Stomach (tissue), 9 donors: Measurements from ENCODE around the gene PPP1R3E. TPM values are rescaled to one million over a fixed set of nuclear protein-coding genes. Genes with fewer than 3 reads are reported as not detected.
"Not testable (repeated sequence)": the region's sequence is repeated elsewhere in the genome, so short reads cannot be mapped to it uniquely, and the experiment has no call there.

ENCODE experiments used
- DNase-seq, 2 donors: peaks; one replicate each; pipeline versions ENCODE4 v3.0.0 to v3.0.0-alpha.2; 2013 to 2019
- H3K27ac ChIP-seq, 5 donors: fragments of 200-600 bp in 4 of 5; sonication (generic) in 4 of 5; one replicate each; pipeline ENCODE4 v1.5.1; 2013 to 2019; ENCODE audit warnings: mild to moderate bottlenecking in 1 of 5, moderate library complexity in 1 of 5
- H3K27me3 ChIP-seq, 3 donors: fragments of 200-600 bp; sonication (generic); one replicate each; pipeline ENCODE4 v1.5.1; 2017 to 2019; ENCODE audit warnings: mixed run types in 1 of 3
- H3K36me3 ChIP-seq, 4 donors: fragments of 200-600 bp; sonication (generic); 1 replicate in 3 of 4; 2 replicates in 1 of 4; pipeline ENCODE4 v1.5.1; 2016 to 2019
- H3K4me1 ChIP-seq, 4 donors: fragments of 200-600 bp; sonication (generic); one replicate each; pipeline ENCODE4 v1.5.1; 2016 to 2019
- H3K4me3 ChIP-seq, 4 donors: fragments of 200-600 bp; sonication (generic) in 3 of 4; one replicate each; pipeline ENCODE4 v1.5.1; 2016 to 2019; ENCODE audit warnings: mild to moderate bottlenecking in 1 of 4
- H3K9me3 ChIP-seq, 4 donors: fragments of 200-600 bp; sonication (generic); one replicate each; pipeline ENCODE4 v1.5.1; 2016 to 2019
- CTCF ChIP-seq, 7 experiments: fragments of 450-650 bp in 4 of 7; fragments of 200-600 bp in 3 of 7; sonication (generic) in 3 of 7; IDR thresholded peaks; one replicate each; pipeline ENCODE4 v1.5.1; 2016 to 2019; ENCODE audit warnings: antibody characterized with exemption in 7 of 7, control low read depth in 2 of 7, mild to moderate bottlenecking in 1 of 7
- EP300 ChIP-seq: sonication (generic); formaldehyde crosslinking; IDR thresholded peaks from one replicate; pipeline ENCODE4 v1.6.1; 2017; ENCODE audit warnings: antibody characterized with exemption
- POLR2A ChIP-seq, 4 donors: fragments of 450-650 bp; IDR thresholded peaks; one replicate each; pipeline ENCODE4 v1.6.1; 2016; ENCODE audit warnings: antibody characterized with exemption in 4 of 4, control low read depth in 2 of 4, mild to moderate bottlenecking in 1 of 4, moderate library complexity in 1 of 4
- POLR2AphosphoS5 ChIP-seq, 3 donors: sonication (generic); formaldehyde crosslinking; IDR thresholded peaks; one replicate each; pipeline ENCODE4 v1.6.1; 2016; ENCODE audit warnings: antibody characterized with exemption in 3 of 3
- WGBS, 5 donors: extraction: QIAGEN DNeasy Blood & Tissue Kit in 3 of 5; methylation state at CpG; one replicate each; pipeline versions ENCODE4 v1.1.5 to v1.1.7; 2013 to 2018; 5-methylcytosine and 5-hydroxymethylcytosine counted together
- intact Hi-C: fragments of 100-400 bp; cut with DNase I; formaldehyde crosslinking; loops from one replicate; pipeline ENCODE4 v1.15.1; 2023; ENCODE audit warnings: low total_unique reads
- polyA plus RNA-seq, 3 donors: library from polyadenylated mRNA; stranded (reverse); fragments of 200-250 nt; gene quantifications; one replicate each; pipeline ENCODE4 v1.2.3, GENCODE V29; 2013
- total RNA-seq, 5 donors: library from RNA; depleted of rRNA; stranded (reverse); fragments of >200 nt; gene quantifications; one replicate each; pipeline versions ENCODE4 v1.1.0 to v1.2.3, GENCODE V29; 2014 to 2016
- donor health status: healthy with polysubstance abuse.
- donor health status: Bipolar disorder and iron deficiency.
- donor health status: healthy.

The PPP1R3E gene
- total and polyA plus RNA-seq, 8 donors, result 1.7 to 17.6 (median 11.5) TPM

GRCh38 chr14:23286020-23286901 lies 16.4 kb downstream of the PPP1R3E start, which contains the start of gene HOMEZ:
Gene HOMEZ (minus strand): TSS chr14:23286132. CDS start chr14:23285952, 180 bp downstream.
- Histone ChIP-seq H3K36me3 (peaks cover 0 to 6% (median 0%) of the 10 kb centered on the region in 4 donors), H3K9me3 (no peaks in the 10 kb centered on the region), H3K27me3 (no peaks in the 10 kb centered on the region), H3K4me3 (peak within 1 kb of the TSS; percentile 64 to 92 (median 74)), H3K4me1 (peaks cover 11 to 35% (median 29%) of the 10 kb centered on the region in 4 donors), H3K27ac (peak within 1 kb of the TSS; percentile 87 to 97 (median 96))
- TF ChIP-seq CTCF (IDR thresholded peaks at IDR 0.05) (peak in 4 of 7 experiments; percentile 10 to 32 (median 19)), POLR2AphosphoS5 (IDR thresholded peaks at IDR 0.05) (peak; percentile 32 to 83 (median 68)), EP300 (no peak), POLR2A (IDR thresholded peaks at IDR 0.05) (peak in 2 of 4 donors; percentile 11 to 72)
- peak; percentile 99 to 100 for DNase-seq
- intact Hi-C loops, result no loop called here
- 1 to 2% (median 1%) methylated on average over 28 to 53 of the region's 53 CpGs for WGBS, 5 donors

GRCh38 chr14:23285530-23286019 lies 17.1 kb downstream of the PPP1R3E start:
- H3K4me3 ChIP-seq, result peak overlapping the region; percentile 64 to 92 (median 74)
- peak overlapping the region; percentile 87 to 97 (median 93) for H3K27ac ChIP-seq
- H3K36me3 ChIP-seq, result peaks cover 0 to 6% (median 0%) of the 10 kb centered on the region in 4 donors
- no peak for TF ChIP-seq POLR2AphosphoS5 (IDR thresholded peaks at IDR 0.05)
- no peak for TF ChIP-seq EP300
- TF ChIP-seq POLR2A (IDR thresholded peaks at IDR 0.05), result no peak
- TF ChIP-seq CTCF (IDR thresholded peaks at IDR 0.05), result no peak
- no peaks in the 10 kb centered on the region for H3K27me3 ChIP-seq
- no peaks in the 10 kb centered on the region for H3K9me3 ChIP-seq
- WGBS, 5 donors, result 0 to 1% (median 1%) methylated on average over 15 to 22 of the region's 22 CpGs
- H3K4me1 ChIP-seq, result peaks cover 11 to 35% (median 29%) of the 10 kb centered on the region in 4 donors
- DNase-seq, result no peak
- intact Hi-C loops, result no loop called here

- Histone ChIP-seq H3K36me3 (peaks cover 0 to 6% (median 0%) of the 10 kb centered on the region in 4 donors), H3K9me3 (no peaks in the 10 kb centered on the region), H3K4me1 (peaks cover 11 to 39% (median 30%) of the 10 kb centered on the region in 4 donors), H3K4me3 (peak overlapping the region; percentile 64 to 92 (median 74)), H3K27ac (peak overlapping the region; percentile 87 to 97 (median 93)), H3K27me3 (no peaks in the 10 kb centered on the region)
- peak in 1 of 2 donors; percentile 59 for DNase-seq
- intact Hi-C loops, result no loop called here
- WGBS, 5 donors, result 23 to 26% (median 24%) methylated on average over 9 of the region's 9 CpGs
- no peak for TF ChIP-seq CTCF (IDR thresholded peaks at IDR 0.05)
These were observed 17.8 kb downstream of the PPP1R3E start for GRCh38 chr14:23284654-23285529.

GRCh38 chr14:23281247-23281646 lies 21.4 kb downstream of the PPP1R3E start:
- 94 to 97% (median 95%) methylated on average over 6 of the region's 6 CpGs for whole genome bisulfite sequencing, 5 donors

GRCh38 chr14:23277928-23278327 lies 24.7 kb downstream of the PPP1R3E start:
- 88 to 98% (median 95%) methylated on average over 6 of the region's 6 CpGs for WGBS, 5 donors
- intact Hi-C loops, H3K27ac ChIP-seq, H3K27me3 ChIP-seq, DNase-seq, H3K4me3 ChIP-seq, H3K9me3 ChIP-seq: not testable (repeated sequence)
- Histone ChIP-seq H3K36me3 (peaks cover 3 to 22% (median 20%) of the 10 kb centered on the region in 4 donors), H3K4me1 (peaks cover 0 to 12% (median 2%) of the 10 kb centered on the region in 4 donors)

More at GRCh38 chr14:23281247-23281646, 21.4 kb downstream of the PPP1R3E start:
- Histone ChIP-seq H3K4me1 (peaks cover 4 to 33% (median 22%) of the 10 kb centered on the region in 4 donors), H3K4me3 (no peak overlapping the region), H3K27me3 (no peaks in the 10 kb centered on the region), H3K27ac (no peak overlapping the region), H3K9me3 (no peaks in the 10 kb centered on the region), H3K36me3 (peaks cover 2 to 13% (median 7%) of the 10 kb centered on the region in 4 donors)
- TF ChIP-seq CTCF (IDR thresholded peaks at IDR 0.05) (no peak), POLR2AphosphoS5 (IDR thresholded peaks at IDR 0.05) (no peak), EP300 (no peak), POLR2A (IDR thresholded peaks at IDR 0.05) (no peak)
- intact Hi-C loops, result no loop called here
- DNase-seq, result no peak
